ENCODE data around the gene RBFOX2.

- TF ChIP-seq POLR2AphosphoS2 (conservative IDR thresholded peaks at IDR 0.05; ENCODE audit: low read length), result no peak
- no peak for TF ChIP-seq NR3C1 (IDR thresholded peaks at IDR 0.05)
- no peak for TF ChIP-seq REST (IDR thresholded peaks at IDR 0.05)
These were observed 193.2 kb downstream of the RBFOX2 start for GRCh38 chr22:35835267-35835997.
